ENCODE data around the gene HOXA9.

DNA sequence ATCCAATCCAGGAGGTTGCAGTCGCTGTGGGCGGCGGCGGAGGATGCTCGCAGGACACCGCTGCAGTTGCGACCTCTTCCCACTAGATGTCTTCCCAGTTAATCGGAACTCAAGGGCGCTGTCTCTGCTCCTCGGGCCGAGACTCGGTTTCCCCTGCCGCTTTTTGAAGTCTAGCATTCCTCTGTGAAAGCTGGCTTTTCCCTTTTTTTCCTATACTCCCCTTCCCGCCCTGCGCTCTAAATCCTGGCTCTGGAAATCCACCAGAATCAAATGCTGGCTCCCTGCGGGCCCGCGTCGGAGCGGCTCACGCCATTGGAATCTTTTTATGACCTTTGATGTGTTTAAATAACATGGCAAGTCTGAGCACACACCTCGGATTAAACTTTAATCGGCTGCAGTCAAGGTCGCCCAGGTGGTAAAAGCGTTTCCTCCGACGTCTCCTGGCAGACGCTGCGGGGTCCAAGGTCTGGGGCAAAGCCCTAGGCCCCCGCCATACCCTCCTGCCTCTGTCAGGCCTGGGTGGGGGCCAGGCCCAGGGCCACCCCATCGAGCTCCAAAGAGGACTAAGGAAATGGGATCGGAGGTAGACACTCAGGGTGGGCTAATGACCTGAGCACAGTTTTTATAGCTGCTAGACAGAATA, 45.2 kb upstream of the HOXA9 start:
- peak; percentile 81 for TF ChIP-seq EZH2 (IDR thresholded peaks at IDR 0.05)
- TF ChIP-seq, protein P1, sequence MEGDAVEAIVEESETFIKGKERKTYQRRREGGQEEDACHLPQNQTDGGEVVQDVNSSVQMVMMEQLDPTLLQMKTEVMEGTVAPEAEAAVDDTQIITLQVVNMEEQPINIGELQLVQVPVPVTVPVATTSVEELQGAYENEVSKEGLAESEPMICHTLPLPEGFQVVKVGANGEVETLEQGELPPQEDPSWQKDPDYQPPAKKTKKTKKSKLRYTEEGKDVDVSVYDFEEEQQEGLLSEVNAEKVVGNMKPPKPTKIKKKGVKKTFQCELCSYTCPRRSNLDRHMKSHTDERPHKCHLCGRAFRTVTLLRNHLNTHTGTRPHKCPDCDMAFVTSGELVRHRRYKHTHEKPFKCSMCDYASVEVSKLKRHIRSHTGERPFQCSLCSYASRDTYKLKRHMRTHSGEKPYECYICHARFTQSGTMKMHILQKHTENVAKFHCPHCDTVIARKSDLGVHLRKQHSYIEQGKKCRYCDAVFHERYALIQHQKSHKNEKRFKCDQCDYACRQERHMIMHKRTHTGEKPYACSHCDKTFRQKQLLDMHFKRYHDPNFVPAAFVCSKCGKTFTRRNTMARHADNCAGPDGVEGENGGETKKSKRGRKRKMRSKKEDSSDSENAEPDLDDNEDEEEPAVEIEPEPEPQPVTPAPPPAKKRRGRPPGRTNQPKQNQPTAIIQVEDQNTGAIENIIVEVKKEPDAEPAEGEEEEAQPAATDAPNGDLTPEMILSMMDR (IDR thresholded peaks at IDR 0.05) = peak; percentile 74
